MM.1S (cell line): ENCODE measurements around the gene GSTM1.
A peak's percentile ranks its signal among the peaks of the same experiment; 100 is the strongest.

Experiments
- DNase-seq: peaks from one replicate; pipeline ENCODE4 v3.0.0-alpha.2; 2015
- H2AFZ ChIP-seq: fragments of 300-600 bp; sonication (generic); 2 replicates; pipeline ENCODE4 v1.6.0; 2016; ENCODE audit warnings: antibody characterized with exemption, low read length
- H3F3A ChIP-seq: fragments of 300-600 bp; sonication (generic); 2 replicates; pipeline ENCODE4 v1.6.1; 2016; ENCODE audit warnings: mild to moderate bottlenecking, antibody characterized with exemption, low read length, moderate library complexity, mixed read lengths; ENCODE audit not compliant: insufficient read depth
- H3K27ac ChIP-seq: fragments of 300-600 bp; sonication (generic); 2 replicates; pipeline ENCODE4 v1.5.1; 2016; ENCODE audit warnings: mild to moderate bottlenecking, low read length
- H3K27me3 ChIP-seq: fragments of 300-600 bp; sonication (generic); replicated peaks from 2 replicates; pipeline ENCODE4 v1.6.0; 2016; ENCODE audit warnings: low read length; ENCODE audit not compliant: insufficient read depth
- H3K36me3 ChIP-seq: fragments of 300-600 bp; sonication (generic); replicated peaks from 2 replicates; pipeline ENCODE4 v1.6.1; 2016; ENCODE audit warnings: mild to moderate bottlenecking, low read length, mixed read lengths; ENCODE audit not compliant: insufficient read depth
- H3K4me1 ChIP-seq: fragments of 300-600 bp; sonication (generic); 2 replicates; pipeline ENCODE4 v1.6.1; 2016; ENCODE audit warnings: low read length, mixed read lengths
- H3K4me2 ChIP-seq: fragments of 300-600 bp; sonication (generic); 2 replicates; pipeline ENCODE4 v1.6.0; 2016; ENCODE audit warnings: low read depth, low read length
- H3K4me3 ChIP-seq: fragments of 300-600 bp; sonication (generic); 2 replicates; pipeline ENCODE4 v1.5.1; 2016; ENCODE audit warnings: low read length, mixed read lengths
- H3K79me2 ChIP-seq: fragments of 300-600 bp; sonication (generic); 2 replicates; pipeline ENCODE4 v1.6.1; 2016; ENCODE audit warnings: mixed run types, low read length, mixed read lengths
- H3K9ac ChIP-seq: fragments of 300-600 bp; sonication (generic); 2 replicates; pipeline ENCODE4 v1.6.1; 2016; ENCODE audit warnings: low read length, mixed read lengths
- H3K9me2 ChIP-seq: fragments of 300-600 bp; sonication (generic); replicated peaks from 2 replicates; pipeline ENCODE4 v1.6.1; 2016; ENCODE audit warnings: mild to moderate bottlenecking, low read length, mixed read lengths; ENCODE audit not compliant: insufficient read depth
- H3K9me3 ChIP-seq: fragments of 300-600 bp; sonication (generic); replicated peaks from 2 replicates; pipeline ENCODE4 v1.6.1; 2016; ENCODE audit warnings: mild to moderate bottlenecking, low read length, mixed read lengths; ENCODE audit not compliant: insufficient read depth
- H4K20me1 ChIP-seq: fragments of 300-600 bp; sonication (generic); 2 replicates; pipeline ENCODE4 v1.6.1; 2016; ENCODE audit warnings: mild to moderate bottlenecking, low read length, moderate library complexity, mixed read lengths; ENCODE audit not compliant: insufficient read depth
- CTCF ChIP-seq: fragments of 300-600 bp; sonication (generic); IDR thresholded peaks from 2 replicates; pipeline ENCODE4 v1.5.1; 2016; ENCODE audit warnings: antibody characterized with exemption, low read length, mixed read lengths
- EZH2 ChIP-seq: fragments of 300-600 bp; sonication (generic); optimal IDR thresholded peaks from 2 replicates; pipeline ENCODE3; 2017; ENCODE audit warnings: low read depth, mild to moderate bottlenecking, antibody characterized with exemption, low read length, mixed read lengths
- EZH2phosphoT487 ChIP-seq: fragments of 300-600 bp; sonication (generic); IDR thresholded peaks from 2 replicates; pipeline ENCODE4 v1.6.1; 2018; ENCODE audit warnings: antibody characterized with exemption, low read length

The GSTM1 gene

DNA sequence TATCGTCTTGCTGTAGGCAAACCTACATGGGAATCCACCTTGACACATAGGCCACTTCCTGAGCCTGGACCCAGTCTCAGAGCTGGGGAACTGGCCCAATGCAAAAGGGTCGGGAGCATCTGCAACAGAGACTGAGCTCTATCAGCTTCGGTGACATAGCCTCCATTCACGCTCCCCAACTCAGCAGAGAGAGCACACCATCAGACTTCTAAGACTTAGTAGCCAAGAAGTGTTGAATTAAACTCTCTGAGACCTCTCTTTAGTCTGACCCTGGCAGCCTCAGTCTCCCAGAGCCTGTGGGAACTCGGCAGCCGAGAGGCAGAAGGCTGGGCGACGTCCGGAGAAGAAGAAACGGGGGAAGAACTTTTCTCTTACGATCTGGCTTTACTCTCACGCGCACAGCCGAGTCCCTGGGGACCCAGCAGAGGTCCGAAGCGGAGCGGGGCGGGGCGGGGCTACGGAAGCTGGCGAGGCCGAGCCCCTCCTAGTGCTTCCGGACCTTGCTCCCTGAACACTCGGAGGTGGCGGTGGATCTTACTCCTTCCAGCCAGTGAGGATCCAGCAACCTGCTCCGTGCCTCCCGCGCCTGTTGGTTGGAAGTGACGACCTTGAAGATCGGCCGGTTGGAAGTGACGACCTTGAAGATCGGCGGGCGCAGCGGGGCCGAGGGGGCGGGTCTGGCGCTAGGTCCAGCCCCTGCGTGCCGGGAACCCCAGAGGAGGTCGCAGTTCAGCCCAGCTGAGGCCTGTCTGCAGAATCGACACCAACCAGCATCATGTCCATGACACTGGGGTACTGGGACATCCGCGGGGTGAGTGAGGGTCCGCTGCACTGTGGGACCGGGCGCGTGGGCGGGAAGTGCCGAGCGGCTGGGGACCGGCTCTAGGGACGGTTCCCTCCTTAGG is 31.8 kb upstream of the GSTM1 start, which contains the start of gene GSTM4:
Gene GSTM4, plus strand, starts transcription at position 485 of the 905 bp plus-strand sequence. Its CDS starts 291 bp downstream, at position 776.
- Histone ChIP-seq H3K36me3 (no peaks in the 10 kb centered on the region), H3K9me2 (no peaks in the 10 kb centered on the region), H2AFZ (peak within 1 kb of the TSS; percentile 91), H3K79me2 (no peaks in the 10 kb centered on the region), H4K20me1 (no peaks in the 10 kb centered on the region), H3K4me3 (peak within 1 kb of the TSS; percentile 74), H3K4me2 (peak within 1 kb of the TSS; percentile 89), H3K27me3 (no peaks in the 10 kb centered on the region), H3K9ac (peak within 1 kb of the TSS; percentile 57; the same call in 1 of the 2 replicates), H3K4me1 (no peaks in the 10 kb centered on the region), H3K27ac (no peak within 1 kb of the TSS; the same call in 1 of the 2 replicates), H3F3A (no peaks in the 10 kb centered on the region), H3K9me3 (no peaks in the 10 kb centered on the region)
- TF ChIP-seq CTCF (no peak), EZH2phosphoT487 (no peak), EZH2 (no peak)
- peak; percentile 65 for DNase-seq

GRCh38 chr1:109657395-109657794 is 30.2 kb upstream of the GSTM1 start:
- Histone ChIP-seq H3K9me3 (no peaks in the 10 kb centered on the region), H3F3A (no peaks in the 10 kb centered on the region), H3K79me2 (no peaks in the 10 kb centered on the region), H3K27ac (no peak overlapping the region), H3K9ac (no peak overlapping the region), H3K27me3 (no peaks in the 10 kb centered on the region), H3K36me3 (no peaks in the 10 kb centered on the region), H3K9me2 (no peaks in the 10 kb centered on the region), H3K4me3 (no peak overlapping the region), H2AFZ (no peak overlapping the region), H3K4me2 (no peak overlapping the region), H3K4me1 (no peaks in the 10 kb centered on the region), H4K20me1 (no peaks in the 10 kb centered on the region)
- TF ChIP-seq EZH2phosphoT487 (no peak), EZH2 (no peak), CTCF (no peak)
- DNase-seq = no peak

DNA sequence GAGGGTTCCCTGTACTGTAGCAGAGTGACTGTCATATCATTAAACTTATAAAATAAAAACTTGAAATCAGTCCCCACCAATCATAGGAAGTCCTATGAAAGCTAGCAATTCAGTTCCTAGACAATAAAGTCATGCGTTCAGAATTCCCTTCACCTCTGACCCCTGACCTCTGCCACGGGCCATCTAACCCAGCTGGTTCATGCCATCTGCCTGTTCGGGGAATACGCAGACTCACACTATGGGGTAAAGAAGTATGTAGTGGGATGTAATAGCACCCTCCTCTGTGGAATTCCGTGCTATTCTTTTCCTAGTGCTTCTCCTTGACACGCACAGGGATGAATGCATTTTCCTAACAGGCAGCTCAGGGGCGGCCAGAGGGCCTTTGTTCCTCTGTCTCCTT is 29.6 kb upstream of the GSTM1 start:
- H3K4me3 ChIP-seq = no peak overlapping the region
- no peaks in the 10 kb centered on the region for H3K9me2 ChIP-seq
- no peaks in the 10 kb centered on the region for H3K4me1 ChIP-seq
- no peak overlapping the region for H3K9ac ChIP-seq
- TF ChIP-seq EZH2 (no peak), CTCF (no peak), EZH2phosphoT487 (no peak)
- no peak overlapping the region for H3K27ac ChIP-seq
- H3F3A ChIP-seq = no peaks in the 10 kb centered on the region
- H2AFZ ChIP-seq = no peak overlapping the region
- H3K27me3 ChIP-seq = no peaks in the 10 kb centered on the region
- H3K79me2 ChIP-seq = no peaks in the 10 kb centered on the region
- no peaks in the 10 kb centered on the region for H3K36me3 ChIP-seq
- no peaks in the 10 kb centered on the region for H4K20me1 ChIP-seq
- H3K4me2 ChIP-seq = no peak overlapping the region
- DNase-seq = no peak
- no peaks in the 10 kb centered on the region for H3K9me3 ChIP-seq
